Measurements from ENCODE around the gene NAP1L1.

The NAP1L1 gene

DNA sequence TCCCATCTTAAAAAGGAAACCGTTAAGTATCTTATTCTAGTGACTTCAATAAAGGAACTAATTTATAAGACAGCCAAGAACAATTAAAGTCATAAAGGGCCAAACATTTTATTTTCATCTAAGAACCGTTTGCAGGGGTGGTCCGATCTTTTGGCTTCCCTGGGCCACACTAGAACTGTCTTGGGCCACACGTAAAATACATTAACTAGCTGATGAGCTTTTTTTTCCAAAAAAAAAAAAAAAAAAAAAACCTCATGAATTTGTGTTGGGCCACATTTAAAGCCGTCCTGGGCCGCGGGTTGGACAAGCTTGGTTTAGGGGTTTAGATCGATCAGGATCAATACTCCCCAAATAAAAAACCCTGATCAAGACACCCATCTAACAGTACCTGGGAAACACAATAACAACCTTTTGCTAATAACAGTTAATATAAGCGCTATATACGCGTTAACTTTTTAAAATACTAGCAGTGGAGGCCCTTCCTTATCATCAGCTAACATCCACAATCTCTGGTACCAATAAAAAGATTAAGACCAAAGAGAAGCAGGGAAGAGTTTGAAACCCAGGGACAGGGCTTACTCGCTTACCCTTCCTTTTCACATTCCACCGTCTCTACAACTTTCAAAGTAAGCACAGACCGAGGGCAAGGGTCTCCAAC lies 1.1 kb downstream of the NAP1L1 start:
- DNase-seq: no peak

DNA sequence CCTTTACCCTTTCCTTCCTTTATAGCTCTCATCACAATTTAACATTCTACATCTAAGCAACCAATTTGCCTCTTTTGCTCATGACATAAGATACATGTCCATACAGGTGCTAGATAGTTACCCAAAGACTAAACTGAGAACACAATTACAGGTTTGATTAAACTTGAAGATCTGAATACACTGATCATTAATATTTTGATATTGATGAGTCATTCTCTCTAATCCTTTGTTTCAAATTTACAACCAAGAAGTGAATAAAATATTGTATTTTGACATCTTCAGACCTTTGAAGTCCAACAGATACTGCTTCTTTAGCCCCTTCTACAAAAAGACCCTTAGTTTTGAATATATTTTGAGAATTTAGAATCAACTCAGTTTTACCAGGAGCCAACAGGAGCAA lies 2.6 kb downstream of the NAP1L1 start:
- no peak for DNase-seq

DNA sequence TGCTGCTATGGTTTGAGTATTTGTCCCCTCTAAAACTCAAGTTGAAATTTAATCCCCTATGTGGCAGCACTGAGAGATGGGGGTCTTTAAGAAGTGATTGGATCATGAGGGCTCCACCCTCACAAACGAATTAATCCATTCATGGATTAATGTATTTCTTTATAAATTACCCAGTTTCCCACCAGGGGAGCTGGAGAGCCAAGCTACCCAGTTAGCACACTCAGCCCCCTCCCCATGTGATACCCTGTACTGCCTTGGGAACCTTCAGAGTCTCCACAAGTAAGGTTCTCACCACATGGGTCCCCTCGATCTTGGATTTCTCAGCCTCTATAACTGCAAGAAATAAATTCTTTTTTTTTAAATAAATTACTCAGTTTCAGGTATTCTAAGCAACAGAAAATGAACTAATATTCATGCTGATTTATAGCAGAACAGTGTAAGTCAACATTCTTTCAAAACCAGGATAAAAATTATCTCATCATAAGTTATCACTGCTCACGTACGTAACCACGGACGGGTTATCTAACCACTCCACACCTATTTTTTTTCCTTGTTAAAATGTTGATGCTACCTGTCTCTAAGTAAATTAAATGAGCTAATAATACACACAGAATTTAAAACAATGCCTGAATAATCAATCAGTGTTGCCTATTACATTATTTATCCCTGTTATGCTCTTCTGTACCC lies 3.6 kb downstream of the NAP1L1 start:
- no peak for DNase-seq

DNA sequence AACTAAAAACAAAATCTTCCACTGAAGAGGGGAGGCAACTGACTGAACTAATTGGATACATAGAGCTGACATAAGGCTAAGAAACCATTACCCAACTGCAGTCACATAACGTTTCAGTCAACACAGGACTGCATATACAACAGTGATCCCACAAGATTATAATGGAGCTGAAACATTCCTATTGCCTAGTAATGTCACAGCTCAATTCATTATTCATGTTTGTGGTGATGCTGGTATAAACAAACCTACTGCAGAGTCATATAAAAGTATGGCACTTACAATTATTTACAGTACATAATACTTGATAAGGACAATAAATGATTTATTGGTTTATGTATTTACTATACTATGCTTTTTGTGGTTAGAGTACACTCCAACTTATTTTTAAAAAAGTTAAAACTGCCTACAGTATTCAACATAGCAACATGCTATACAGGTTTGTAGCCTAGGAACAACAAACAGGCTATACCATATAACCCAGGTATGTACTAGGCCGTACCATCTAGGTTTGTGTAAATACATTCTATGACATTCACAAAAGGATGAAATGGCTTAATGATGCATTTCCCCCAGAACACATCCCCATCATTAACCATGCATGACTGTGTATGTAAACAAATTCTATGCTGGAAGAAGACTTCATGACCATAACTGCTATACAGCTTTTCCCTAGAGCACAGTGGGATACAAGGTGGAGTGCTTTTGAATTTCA lies 4.3 kb downstream of the NAP1L1 start:
- no peak for DNase-seq

DNA sequence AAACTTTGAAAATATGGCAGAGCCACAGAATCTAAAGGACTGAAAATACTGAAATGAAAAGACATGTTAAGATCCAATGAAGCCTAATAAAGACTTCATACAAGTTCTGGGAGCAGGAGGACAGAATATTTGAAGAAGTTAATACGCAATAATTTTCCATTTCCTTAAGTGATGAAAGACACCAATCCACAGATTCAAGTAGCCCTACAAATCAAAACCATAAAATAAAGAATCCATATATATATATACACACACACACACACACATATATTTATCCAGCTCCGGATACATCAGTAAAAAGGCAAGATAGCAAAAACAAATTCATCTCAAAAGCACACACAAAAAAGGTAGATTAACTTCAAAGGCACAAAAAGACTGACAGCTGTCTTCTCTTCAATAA lies 5.7 kb downstream of the NAP1L1 start:
- DNase-seq: no peak

DNA sequence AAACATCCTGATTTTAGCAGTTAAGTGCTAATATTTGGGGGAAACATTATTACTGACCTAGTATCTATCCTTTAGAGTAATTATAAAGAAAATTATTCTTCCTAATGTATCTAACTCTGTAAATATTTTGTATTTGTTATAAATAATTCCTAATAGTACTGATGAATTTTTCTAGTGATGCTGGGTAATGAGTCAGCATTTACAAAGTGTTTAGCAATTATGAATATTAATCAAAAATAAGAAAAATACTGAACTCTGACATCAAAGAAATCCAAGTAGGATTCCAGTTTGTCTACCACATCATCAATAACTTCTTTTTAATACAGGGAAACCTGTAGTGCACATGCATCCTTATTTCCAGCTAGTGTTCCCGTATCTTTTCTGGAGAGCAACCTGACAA lies 9.0 kb downstream of the NAP1L1 start:
- DNase-seq: no peak

DNA sequence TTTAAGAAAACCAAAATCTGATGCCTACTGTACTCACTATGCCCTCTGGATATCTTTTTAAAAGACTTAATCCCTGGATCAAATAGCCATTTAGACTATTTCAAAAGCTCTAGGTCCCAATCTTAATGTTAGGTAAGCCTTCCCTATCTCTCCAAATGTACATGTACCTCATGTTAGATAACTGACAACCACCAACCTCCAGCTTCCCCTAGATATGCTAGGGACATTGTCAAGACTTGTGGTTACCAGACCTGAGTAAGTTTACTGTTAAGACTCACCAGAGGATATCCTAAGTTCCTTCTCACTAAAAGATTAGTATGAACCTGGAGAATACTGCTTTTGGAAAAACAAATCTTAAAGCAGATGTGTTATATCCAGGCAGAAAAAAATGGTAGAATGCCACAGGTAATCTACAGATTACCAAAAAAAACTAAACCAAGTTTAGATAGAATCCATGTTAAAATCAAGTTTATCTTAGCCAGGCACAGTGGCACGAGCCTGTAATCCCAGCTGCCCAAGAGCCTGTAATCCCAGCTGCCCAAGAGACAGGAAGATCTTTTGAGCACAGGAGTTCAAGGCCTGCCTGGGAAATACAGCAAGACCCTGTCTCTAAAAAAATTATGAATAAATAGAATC lies 9.7 kb downstream of the NAP1L1 start:
- no peak for DNase-seq

DNA sequence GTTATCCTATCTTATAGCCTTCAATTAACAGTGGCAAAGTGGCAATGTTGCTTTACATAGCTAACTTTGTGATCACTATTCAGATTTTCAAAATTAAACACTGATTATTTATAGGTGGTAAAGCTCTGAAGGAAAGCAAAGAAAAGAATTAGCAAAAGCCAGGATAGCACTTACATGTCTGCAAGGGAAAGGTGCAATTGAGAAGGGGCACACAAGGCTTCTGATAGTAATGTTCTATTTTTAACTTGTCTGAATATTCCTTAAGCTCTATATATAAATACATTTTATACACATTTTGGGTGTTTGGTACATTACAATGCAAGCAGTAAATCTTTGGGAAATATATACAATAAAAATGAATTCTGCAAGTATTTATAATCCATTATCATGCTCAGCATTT lies 10.9 kb downstream of the NAP1L1 start:
- DNase-seq: no peak

DNA sequence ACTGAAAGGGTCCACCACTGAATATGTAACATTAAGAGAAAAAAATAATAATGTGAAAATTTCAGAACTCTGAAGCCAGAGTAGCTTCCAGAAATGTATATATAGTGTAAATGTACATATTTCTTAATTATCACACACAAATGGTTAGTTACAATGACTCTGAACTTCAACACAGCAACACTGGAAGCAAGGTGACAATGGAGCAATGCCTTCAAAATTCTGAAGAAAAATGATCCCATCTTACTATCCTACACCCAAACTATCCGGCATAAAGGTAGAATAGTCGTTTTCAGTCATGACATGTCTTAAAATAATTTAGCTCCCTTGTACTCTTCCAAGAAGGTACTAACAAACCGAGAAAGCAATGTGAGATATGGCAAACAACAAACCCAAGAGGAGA lies 11.9 kb downstream of the NAP1L1 start:
- no peak for DNase-seq

DNA sequence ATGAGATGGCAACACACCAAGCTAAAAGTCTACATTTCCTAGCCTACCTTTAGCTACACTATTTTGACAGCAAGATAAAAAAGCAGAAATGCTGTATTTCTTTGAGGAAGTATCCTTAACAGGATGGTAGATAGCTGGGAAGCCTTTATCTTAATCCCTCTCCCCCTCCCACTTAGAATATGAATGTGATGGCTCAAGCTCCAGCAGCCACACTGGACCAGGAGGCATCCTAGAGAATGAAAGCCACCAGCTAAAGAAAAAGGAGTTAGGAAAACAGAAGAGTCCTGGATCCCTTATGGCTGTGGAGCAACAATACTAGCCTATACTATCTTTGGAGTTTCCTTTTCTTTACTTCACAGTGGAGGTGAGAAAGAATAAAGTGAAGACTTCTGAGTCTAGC lies 15.1 kb downstream of the NAP1L1 start:
- DNase-seq: no peak

DNA sequence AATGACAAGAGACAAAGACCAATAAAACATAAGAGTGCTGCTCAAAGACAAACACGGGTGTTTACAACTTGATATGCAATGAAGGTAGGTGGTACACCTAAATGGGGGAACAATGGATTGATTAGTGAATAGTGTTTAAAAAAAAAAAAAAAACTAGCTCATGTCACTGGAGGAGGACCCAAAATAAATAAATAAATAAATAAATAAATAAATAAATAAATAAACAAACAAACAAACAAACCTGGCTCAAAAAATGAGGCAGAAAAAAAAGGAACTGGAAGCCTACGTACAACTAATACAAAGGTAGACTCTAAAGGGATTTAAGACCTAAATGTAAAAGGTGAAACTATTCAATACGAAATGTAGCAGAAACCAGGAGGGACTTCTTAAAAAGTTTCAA lies 18.6 kb downstream of the NAP1L1 start:
- no peak for DNase-seq

DNA sequence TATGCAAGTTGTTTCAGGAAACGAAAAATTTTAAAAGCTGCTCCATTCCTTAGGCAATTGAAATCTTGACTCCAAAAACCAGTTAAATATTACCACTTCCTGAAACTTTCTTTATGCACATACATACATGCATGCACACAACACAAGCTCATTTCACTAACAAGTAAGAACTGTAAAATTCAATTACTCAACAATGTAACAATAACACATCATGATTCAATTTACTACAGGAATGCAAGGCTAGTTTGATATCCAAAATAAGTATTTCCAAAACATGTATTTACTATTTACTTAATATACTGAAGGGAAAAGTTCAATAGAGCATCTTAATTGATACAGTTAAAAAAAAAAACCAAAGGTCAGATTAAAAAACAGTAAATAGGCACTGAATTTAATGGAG lies 19.6 kb downstream of the NAP1L1 start:
- no peak for DNase-seq

DNA sequence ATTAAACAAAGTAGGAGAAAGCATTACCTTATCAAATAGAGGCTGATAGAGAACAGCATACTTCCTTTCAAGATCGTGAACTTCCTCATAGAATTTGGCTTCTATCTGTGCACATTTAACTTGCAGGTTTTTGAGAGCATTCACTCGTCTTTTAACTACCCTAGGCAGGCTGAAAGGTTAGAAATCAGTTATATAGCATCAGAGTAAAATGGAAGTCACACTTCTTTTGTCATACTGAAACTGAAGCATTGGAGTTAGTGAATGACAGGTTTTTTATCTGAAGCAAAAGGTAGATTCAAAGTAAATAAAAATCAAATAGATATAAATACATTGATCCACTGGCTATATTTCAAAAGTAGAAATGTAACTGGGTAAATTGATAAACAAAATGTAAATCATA lies 24.4 kb downstream of the NAP1L1 start:
- DNase-seq: no peak

DNA sequence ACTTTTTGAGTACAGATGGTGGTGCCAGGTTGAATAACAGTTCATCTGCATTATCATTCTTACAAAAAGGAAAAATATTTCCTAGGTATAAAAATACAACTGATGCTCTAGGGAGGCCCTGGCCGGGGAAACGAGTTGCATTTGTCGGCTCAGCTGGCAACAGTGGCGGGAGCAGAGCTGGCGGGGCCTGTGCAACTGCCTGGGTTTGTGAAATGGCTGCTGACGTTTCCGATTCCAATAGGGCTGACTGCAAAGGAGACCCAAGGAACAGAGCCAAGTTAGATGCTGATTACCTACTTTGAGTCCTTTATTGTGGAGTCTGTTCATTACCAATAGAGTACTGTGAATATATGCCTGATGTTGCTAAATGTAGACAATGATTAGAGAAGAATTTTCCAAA lies 27.2 kb downstream of the NAP1L1 start:
- no peak for DNase-seq

DNA sequence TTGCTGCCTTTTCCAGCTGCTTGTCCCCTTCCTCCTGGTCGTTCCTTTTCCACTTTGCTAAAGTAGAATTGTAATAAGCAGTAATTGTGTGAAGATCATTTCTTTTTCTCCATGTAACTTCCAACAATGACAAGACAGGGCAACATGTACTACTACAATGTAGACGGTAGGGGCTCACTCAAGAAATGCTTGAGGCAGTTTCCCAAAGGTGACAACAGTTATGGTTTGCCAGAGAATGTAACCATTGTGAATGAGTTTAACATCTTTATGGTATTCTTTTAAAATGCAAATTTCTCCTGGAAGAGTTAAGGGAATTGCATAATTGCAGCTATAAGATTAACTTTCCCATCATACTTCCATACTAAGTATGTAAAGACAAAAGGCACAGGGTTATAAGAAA lies 29.1 kb downstream of the NAP1L1 start:
- DNase-seq: peak; percentile 42

DNA sequence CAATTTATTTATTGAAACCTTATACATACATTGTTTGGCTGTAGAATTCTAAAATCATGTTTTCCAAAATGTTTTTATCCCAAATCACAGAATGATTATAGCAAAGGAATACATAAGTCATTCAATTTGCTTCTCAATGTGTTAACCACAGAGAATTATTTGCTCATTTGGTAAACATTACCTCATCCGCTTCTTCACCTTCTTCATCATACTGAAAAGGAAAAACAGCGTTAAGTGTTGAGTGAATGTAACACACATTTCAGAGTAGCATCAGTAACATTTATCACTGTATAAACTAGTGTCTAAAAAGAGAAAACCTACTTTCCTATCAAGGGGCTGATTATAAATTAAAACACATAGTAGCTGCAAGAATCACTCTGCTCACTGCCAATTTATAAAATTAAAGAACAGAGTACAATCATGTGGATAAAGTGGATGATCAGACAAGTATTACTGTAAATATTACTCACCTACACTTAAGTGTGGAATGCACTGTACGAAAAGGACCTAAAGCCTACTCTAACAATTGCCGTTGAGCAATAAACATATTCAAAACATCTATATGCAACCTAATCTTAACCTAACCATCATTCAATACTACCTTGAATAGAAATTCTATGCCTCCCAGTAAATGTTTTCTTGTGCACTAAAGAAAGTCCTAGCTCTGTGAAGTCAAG lies 34.8 kb downstream of the NAP1L1 start:
- DNase-seq: no peak

DNA sequence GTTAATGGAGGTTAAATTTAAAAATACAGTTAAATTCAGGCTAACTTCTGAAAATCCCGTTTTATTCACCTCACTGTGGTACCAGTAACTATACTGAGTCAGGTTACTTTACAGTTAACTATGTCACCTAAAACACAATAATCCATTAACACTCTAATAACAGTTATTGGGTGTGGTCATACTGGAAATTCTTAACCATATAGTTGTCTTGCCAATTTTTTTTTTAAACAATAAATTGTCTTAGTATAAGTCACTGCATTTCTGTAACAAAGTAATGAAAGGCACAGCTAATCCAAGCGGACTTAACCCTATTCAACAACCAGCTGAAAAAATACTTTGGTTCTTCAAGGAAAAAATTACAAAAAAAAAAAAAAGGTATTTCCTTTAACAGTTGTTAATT lies 36.7 kb downstream of the NAP1L1 start:
- no peak for DNase-seq

DNA sequence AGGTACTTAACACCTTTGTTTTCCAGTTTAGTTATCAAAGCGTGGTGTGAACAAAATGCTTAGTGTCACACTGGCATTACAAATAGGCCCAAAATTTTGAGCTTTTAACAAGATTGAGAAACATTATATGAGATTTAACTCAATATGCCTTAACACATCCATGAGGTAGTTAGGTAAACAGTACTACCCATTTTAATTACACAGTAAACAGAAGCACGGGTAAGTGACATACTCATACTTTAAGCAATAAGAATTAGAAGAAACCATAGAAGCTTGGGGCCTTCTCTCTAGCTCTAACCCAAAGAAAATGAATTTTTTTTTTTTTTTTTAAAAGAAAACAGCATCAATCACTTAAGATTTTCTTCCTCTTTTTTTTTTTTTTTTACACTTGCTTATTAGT lies 37.4 kb downstream of the NAP1L1 start:
- no peak for DNase-seq

DNA sequence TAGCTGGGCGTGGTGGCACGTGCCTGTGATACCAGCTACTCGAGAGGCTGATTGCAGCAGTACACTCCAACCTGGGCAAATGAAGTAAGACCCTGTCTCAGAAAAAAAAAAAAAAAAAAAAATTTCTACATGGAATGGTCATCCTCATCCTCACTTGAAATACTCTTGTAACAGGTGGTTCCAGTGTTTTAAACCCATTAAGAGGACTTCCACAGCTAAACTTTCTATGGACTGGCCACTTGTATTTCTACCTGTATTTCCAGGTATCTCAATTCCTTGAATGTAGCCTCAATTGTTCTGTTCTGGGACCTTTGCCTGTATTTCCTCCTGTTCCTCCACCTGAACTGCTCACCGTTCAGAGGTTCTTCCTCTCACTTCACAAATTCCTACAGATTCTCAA lies 41.1 kb downstream of the NAP1L1 start:
- DNase-seq: no peak

DNA sequence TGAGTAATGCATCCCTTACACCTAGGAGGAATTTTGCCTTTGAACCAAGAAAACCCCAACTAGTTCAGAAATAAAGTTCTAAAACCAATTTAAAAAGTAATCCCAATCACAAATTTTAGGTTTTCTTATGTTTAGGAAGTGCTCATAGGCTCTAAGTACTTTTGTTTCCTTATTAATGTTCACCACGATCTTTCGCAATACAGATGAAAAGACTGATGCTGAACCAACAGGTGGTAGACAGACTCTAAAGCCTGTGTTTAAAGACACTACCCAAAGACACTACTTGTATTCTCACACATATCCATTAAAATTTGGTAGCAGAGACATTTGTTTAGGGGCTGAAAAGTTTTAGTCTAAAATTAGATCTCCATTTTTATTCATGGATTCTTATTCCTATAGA lies 42.3 kb downstream of the NAP1L1 start:
- DNase-seq: no peak

DNA sequence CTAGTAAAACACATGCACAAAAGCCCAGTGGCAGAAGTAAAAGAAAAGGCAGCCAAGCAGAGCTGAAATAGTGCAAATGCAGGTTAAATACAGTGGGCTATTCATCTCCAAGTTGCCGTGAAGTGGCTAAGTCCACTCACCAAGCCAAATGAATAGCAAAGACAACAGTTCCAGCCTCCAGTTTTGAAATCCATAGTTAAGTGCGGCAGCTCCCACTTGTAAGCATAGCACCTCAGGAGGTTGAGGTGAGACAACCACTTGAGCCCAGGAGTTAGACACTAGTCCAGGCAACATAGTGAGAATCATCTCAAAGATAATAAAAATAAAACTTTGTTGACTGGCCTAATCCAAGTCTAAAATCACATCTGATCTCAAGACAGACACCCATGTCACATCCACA lies 43.1 kb downstream of the NAP1L1 start:
- DNase-seq: no peak

DNA sequence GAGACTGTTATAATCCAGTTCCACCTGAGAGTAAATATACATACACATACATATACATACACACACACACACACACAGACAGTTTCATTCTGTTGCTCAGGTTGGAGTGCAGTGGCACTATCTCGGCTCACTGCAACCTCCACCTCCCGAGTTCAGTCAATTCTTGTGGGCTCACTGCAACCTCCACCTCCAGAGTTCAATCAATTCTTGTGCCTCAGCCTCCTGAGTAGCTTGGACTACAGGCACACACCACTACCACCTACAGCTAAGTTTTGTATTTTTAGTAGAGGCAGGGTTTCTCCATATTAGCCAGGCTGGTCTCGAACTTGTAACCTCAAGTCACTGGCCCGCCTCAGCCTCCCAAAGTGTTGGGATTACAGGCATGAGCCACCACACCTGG lies 44.0 kb downstream of the NAP1L1 start:
- DNase-seq: no peak

DNA sequence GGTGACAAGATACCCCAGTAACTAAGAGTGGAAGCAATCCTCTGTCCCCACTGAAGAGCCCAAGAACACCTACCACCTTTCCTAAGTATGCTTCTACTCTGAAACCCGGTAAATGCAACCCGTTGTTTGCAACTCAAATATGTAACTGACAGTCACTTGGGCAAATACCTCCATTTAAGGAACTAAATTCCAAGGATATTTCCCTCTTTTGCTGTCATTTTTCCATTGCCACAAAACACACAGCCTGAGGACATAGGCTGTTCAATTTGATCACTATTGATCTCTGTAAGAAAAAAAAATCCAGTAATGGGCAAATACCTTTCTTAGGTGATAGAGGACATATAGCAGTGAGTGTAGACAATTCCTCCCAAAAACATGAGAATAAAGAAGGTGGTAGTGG lies 46.3 kb downstream of the NAP1L1 start:
- DNase-seq: no peak

All from islet precursor cell (in vitro differentiated cells).